Upper lobe of left lung (tissue), 4 donors: ENCODE measurements around the gene EGLN2.

Source experiments
- CTCF ChIP-seq, 6 experiments: fragments of 450-650 bp in 4 of 6; fragments of 200-600 bp in 2 of 6; sonication (generic) in 2 of 6; IDR thresholded peaks; one replicate each; pipeline ENCODE4 v1.5.1; 2016 to 2019; ENCODE audit warnings: antibody characterized with exemption in 6 of 6
- POLR2A ChIP-seq, 4 donors: fragments of 450-650 bp; IDR thresholded peaks; one replicate each; pipeline ENCODE4 v1.5.1; 2016 to 2017; ENCODE audit warnings: antibody characterized with exemption in 4 of 4, mild to moderate bottlenecking in 2 of 4
- POLR2AphosphoS5 ChIP-seq, 2 donors: sonication (generic); formaldehyde crosslinking; IDR thresholded peaks; one replicate each; pipeline ENCODE4 v1.5.1; 2017; ENCODE audit warnings: antibody characterized with exemption in 2 of 2

GRCh38 chr19:40808021-40808325 lies 9.0 kb downstream of the EGLN2 start:
- TF ChIP-seq POLR2AphosphoS5 (IDR thresholded peaks at IDR 0.05) (no peak), CTCF (IDR thresholded peaks at IDR 0.05) (no peak), POLR2A (IDR thresholded peaks at IDR 0.05) (no peak)
